Bronchial epithelial cell (primary cell): Measurements from ENCODE around the gene ZCCHC9. TPM values are rescaled to one million over a fixed set of nuclear protein-coding genes. Genes with fewer than 3 reads are reported as not detected.

ENCODE experiments used
- DNase-seq: peaks from one replicate; pipeline ENCODE4 v3.0.0-alpha.2; 2010; ENCODE audit warnings: low read depth
- FAIRE-seq: peaks from 2 replicates; lab custom pipeline; 2011; peaks lifted over from hg19 to GRCh38; lab: Jason Lieb, UNC
- H3K27me3 ChIP-seq: 2 replicates; pipeline ENCODE4 v1.5.1; 2011; ENCODE audit warnings: low read length; ENCODE audit not compliant: control insufficient read depth, insufficient read depth
- H3K36me3 ChIP-seq: 2 replicates; pipeline ENCODE4 v1.5.1; 2011; ENCODE audit warnings: low read length; ENCODE audit not compliant: control insufficient read depth, insufficient read depth
- H3K4me3 ChIP-seq: 2 replicates; pipeline ENCODE4 v1.5.1; 2011; ENCODE audit warnings: mild to moderate bottlenecking, low read depth, low read length, control low read depth
- CTCF ChIP-seq: IDR thresholded peaks from 2 replicates; pipeline ENCODE4 v1.5.1; 2011; ENCODE audit warnings: mild to moderate bottlenecking, moderate library complexity, low read length, control low read depth, inconsistent platforms; ENCODE audit not compliant: insufficient read depth, severe bottlenecking
- total RNA-seq: library from RNA; depleted of rRNA; stranded (reverse); fragments of >200 nt; gene quantifications from 2 replicates; pipeline ENCODE4 v1.2.1, GENCODE V29; 2014

Gene ZCCHC9
- total RNA-seq, 1 donor from 2014 or later = 36.9 TPM

- DNase-seq (no peak), FAIRE-seq (no peak)
- no peak for TF ChIP-seq CTCF
- no peaks in the 10 kb centered on the region for H3K27me3 ChIP-seq
- H3K36me3 ChIP-seq = no peaks in the 10 kb centered on the region
- no peak overlapping the region for H3K4me3 ChIP-seq
Observed at GRCh38 chr5:81297531-81297930, 3.9 kb upstream of the ZCCHC9 start.

GRCh38 chr5:81300921-81301270 is 491 bp upstream of the ZCCHC9 start:
- no peak for DNase-seq
- Histone ChIP-seq H3K27me3 (no peaks in the 10 kb centered on the region), H3K36me3 (no peaks in the 10 kb centered on the region), H3K4me3 (peak overlapping the region; percentile 59)
- TF ChIP-seq CTCF = no peak
- FAIRE-seq = no peak

GRCh38 chr5:81302596-81302995 is 1.2 kb downstream of the ZCCHC9 start:
- H3K36me3 ChIP-seq = no peaks in the 10 kb centered on the region
- DNase-seq = no peak
- no peak overlapping the region for H3K4me3 ChIP-seq
- FAIRE-seq = no peak
- H3K27me3 ChIP-seq = no peaks in the 10 kb centered on the region
- no peak for TF ChIP-seq CTCF

- no peak for FAIRE-seq
- peak; percentile 97 for DNase-seq
- H3K27me3 ChIP-seq = no peaks in the 10 kb centered on the region
- no peak for TF ChIP-seq CTCF
- no peaks in the 10 kb centered on the region for H3K36me3 ChIP-seq
- H3K4me3 ChIP-seq = no peak overlapping the region
Observed at GRCh38 chr5:81303563-81303962, 2.2 kb downstream of the ZCCHC9 start.

- TF ChIP-seq CTCF = no peak
- H3K4me3 ChIP-seq = no peak overlapping the region
- no peaks in the 10 kb centered on the region for H3K27me3 ChIP-seq
- no peaks in the 10 kb centered on the region for H3K36me3 ChIP-seq
- FAIRE-seq = no peak
- DNase-seq = no peak
Observed at GRCh38 chr5:81305785-81306184, 4.4 kb downstream of the ZCCHC9 start.

GRCh38 chr5:81308836-81309235 is 7.4 kb downstream of the ZCCHC9 start:
- no peak for DNase-seq
- no peak for FAIRE-seq
- no peak for TF ChIP-seq CTCF
- Histone ChIP-seq H3K36me3 (peaks cover 5% of the 10 kb centered on the region), H3K4me3 (no peak overlapping the region), H3K27me3 (no peaks in the 10 kb centered on the region)
